SU-DHL-6 (cell line): Measurements from ENCODE around the gene RIN3.
"Not testable (repeated sequence)": the region's sequence is repeated elsewhere in the genome, so short reads cannot be mapped to it uniquely, and the experiment has no call there.

Experiments used
- H2AFZ ChIP-seq: fragments of 200-600 bp; sonication (generic); 2 replicates; pipeline ENCODE4 v1.6.1; 2014; ENCODE audit warnings: low read depth, mild to moderate bottlenecking, moderate library complexity, mixed read lengths, antibody characterized with exemption, low read length; ENCODE audit not compliant: severe bottlenecking
- H3F3A ChIP-seq: fragments of 200-600 bp; shearing (Covaris generic); 2 replicates; pipeline ENCODE4 v1.6.0; 2016; ENCODE audit warnings: antibody characterized with exemption, mild to moderate bottlenecking; ENCODE audit not compliant: insufficient read depth
- H3K27ac ChIP-seq: fragments of 200-600 bp; sonication (generic); 2 replicates; pipeline ENCODE4 v1.5.1; 2016; ENCODE audit warnings: low read depth, mild to moderate bottlenecking, low read length, moderate library complexity, mixed read lengths
- H3K27me3 ChIP-seq: fragments of 200-600 bp; sonication (generic), shearing (Covaris generic); 2 replicates; pipeline ENCODE4 v1.6.0; 2014; ENCODE audit warnings: mild to moderate bottlenecking, low read length
- H3K36me3 ChIP-seq: fragments of 200-600 bp; sonication (generic); 2 replicates; pipeline ENCODE4 v1.6.1; 2014; ENCODE audit warnings: mild to moderate bottlenecking, low read length, mixed read lengths
- H3K4me2 ChIP-seq: fragments of 300-600, 200-600 bp; shearing (Covaris generic), sonication (generic); 2 replicates; pipeline ENCODE4 v1.6.0; 2014; ENCODE audit warnings: low read length, low read depth, mild to moderate bottlenecking; ENCODE audit not compliant: poor library complexity, severe bottlenecking
- H3K4me3 ChIP-seq: fragments of 200-600 bp; sonication (generic); 2 replicates; pipeline ENCODE4 v1.5.1; 2014; ENCODE audit warnings: antibody characterized with exemption, low read length, mild to moderate bottlenecking, mixed read lengths; ENCODE audit not compliant: insufficient read depth, poor library complexity, severe bottlenecking
- H3K79me2 ChIP-seq: fragments of 200-600 bp; sonication (generic); 2 replicates; pipeline ENCODE4 v1.6.1; 2014; ENCODE audit warnings: mild to moderate bottlenecking, low read length, moderate library complexity; ENCODE audit not compliant: insufficient read depth
- H3K9ac ChIP-seq: fragments of 200-600 bp; sonication (generic); 2 replicates; pipeline ENCODE4 v1.7.0; 2014; ENCODE audit warnings: mild to moderate bottlenecking, low read length
- H3K9me2 ChIP-seq: fragments of 200-600 bp; sonication (generic); replicated peaks from 2 replicates; pipeline ENCODE4 v1.6.1; 2014; ENCODE audit warnings: low read length; ENCODE audit not compliant: insufficient read depth
- H3K9me3 ChIP-seq: fragments of 200-600 bp; sonication (generic); 2 replicates; pipeline ENCODE4 v1.6.1; 2014; ENCODE audit warnings: low read length, mixed read lengths; ENCODE audit not compliant: insufficient read depth
- H4K20me1 ChIP-seq: fragments of 200-600 bp; sonication (generic); 2 replicates; pipeline ENCODE4 v1.6.1; 2014; ENCODE audit warnings: low read depth, mild to moderate bottlenecking, antibody characterized with exemption, low read length, moderate library complexity, mixed read lengths
- EZH2phosphoT487 ChIP-seq: fragments of 200-600 bp; sonication (generic), shearing (Covaris generic); conservative IDR thresholded peaks from 2 replicates; pipeline ENCODE4 v1.6.1; 2018; ENCODE audit warnings: mild to moderate bottlenecking, antibody characterized with exemption, low read length, moderate library complexity, mixed read lengths
- TF ChIP-seq, protein P1 (sequence below): fragments of 200-600 bp; sonication (generic); IDR thresholded peaks from one replicate; pipeline ENCODE4 v1.5.1; 2017; ENCODE audit warnings: antibody characterized with exemption, mild to moderate bottlenecking, low read length, moderate library complexity; ENCODE audit not compliant: insufficient read depth, poor library complexity, severe bottlenecking

The RIN3 gene

DNA sequence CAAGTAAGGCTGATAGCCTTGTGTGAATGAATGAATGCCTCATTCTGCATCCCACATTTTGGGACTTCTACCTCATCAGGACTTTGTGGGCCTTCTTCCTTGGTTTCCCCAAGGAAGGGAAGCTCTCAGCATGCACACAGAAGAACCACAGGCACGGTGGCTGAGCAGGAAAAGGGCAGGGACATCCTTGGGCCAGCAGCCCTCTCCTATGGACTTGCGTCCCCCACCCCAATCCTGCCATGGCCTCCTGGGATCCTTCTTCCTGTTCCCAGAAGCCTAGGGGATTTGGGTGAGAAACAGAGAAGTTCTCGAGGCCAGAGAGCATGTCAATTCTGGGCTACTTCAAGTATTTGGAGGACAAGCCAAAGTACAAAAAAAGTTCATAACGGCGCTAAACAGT, 165.2 kb downstream of the RIN3 start:
- no peaks in the 10 kb centered on the region for H3K27me3 ChIP-seq
- no peaks in the 10 kb centered on the region for H3K9me2 ChIP-seq
- no peaks in the 10 kb centered on the region for H4K20me1 ChIP-seq
- TF ChIP-seq EZH2phosphoT487 = no peak
- TF ChIP-seq, protein P1, sequence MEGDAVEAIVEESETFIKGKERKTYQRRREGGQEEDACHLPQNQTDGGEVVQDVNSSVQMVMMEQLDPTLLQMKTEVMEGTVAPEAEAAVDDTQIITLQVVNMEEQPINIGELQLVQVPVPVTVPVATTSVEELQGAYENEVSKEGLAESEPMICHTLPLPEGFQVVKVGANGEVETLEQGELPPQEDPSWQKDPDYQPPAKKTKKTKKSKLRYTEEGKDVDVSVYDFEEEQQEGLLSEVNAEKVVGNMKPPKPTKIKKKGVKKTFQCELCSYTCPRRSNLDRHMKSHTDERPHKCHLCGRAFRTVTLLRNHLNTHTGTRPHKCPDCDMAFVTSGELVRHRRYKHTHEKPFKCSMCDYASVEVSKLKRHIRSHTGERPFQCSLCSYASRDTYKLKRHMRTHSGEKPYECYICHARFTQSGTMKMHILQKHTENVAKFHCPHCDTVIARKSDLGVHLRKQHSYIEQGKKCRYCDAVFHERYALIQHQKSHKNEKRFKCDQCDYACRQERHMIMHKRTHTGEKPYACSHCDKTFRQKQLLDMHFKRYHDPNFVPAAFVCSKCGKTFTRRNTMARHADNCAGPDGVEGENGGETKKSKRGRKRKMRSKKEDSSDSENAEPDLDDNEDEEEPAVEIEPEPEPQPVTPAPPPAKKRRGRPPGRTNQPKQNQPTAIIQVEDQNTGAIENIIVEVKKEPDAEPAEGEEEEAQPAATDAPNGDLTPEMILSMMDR = no peak
- no peaks in the 10 kb centered on the region for H3F3A ChIP-seq
- H3K9ac ChIP-seq = no peak overlapping the region
- no peak overlapping the region for H3K4me2 ChIP-seq
- H3K36me3 ChIP-seq = no peaks in the 10 kb centered on the region
- H3K9me3 ChIP-seq = no peaks in the 10 kb centered on the region
- H3K79me2 ChIP-seq = no peaks in the 10 kb centered on the region
- H2AFZ ChIP-seq = no peak overlapping the region
- H3K27ac ChIP-seq = no peak overlapping the region
- no peak overlapping the region for H3K4me3 ChIP-seq

DNA sequence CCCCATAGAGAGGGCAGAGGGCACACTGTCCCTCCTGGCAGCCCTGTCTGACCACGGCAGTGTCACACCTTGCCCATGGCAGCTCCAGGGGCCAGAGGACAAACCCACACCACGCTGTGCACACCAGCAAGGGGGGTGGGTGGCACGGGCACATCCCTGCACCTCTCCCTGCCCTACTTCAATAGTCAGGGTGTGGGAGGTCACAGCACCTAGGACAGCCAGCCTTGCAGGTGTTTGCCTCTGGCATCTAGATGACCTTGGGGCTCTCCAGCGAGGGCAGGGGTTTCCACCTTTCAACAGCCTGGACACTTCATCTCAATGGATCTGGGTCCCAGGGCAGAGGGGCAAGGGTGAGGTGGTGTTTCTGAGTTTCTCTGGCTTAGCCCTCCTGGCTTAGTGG, 165.7 kb downstream of the RIN3 start:
- H3K9ac ChIP-seq = no peak overlapping the region
- H2AFZ ChIP-seq = no peak overlapping the region
- no peak overlapping the region for H3K4me3 ChIP-seq
- no peaks in the 10 kb centered on the region for H3K9me3 ChIP-seq
- no peak for TF ChIP-seq EZH2phosphoT487
- TF ChIP-seq, protein P1 = no peak
- no peaks in the 10 kb centered on the region for H3K79me2 ChIP-seq
- H3K4me2 ChIP-seq = no peak overlapping the region
- H3K27ac ChIP-seq = no peak overlapping the region
- H4K20me1 ChIP-seq = no peaks in the 10 kb centered on the region
- no peaks in the 10 kb centered on the region for H3K27me3 ChIP-seq
- no peaks in the 10 kb centered on the region for H3K9me2 ChIP-seq
- H3K36me3 ChIP-seq = no peaks in the 10 kb centered on the region
- H3F3A ChIP-seq = no peaks in the 10 kb centered on the region

DNA sequence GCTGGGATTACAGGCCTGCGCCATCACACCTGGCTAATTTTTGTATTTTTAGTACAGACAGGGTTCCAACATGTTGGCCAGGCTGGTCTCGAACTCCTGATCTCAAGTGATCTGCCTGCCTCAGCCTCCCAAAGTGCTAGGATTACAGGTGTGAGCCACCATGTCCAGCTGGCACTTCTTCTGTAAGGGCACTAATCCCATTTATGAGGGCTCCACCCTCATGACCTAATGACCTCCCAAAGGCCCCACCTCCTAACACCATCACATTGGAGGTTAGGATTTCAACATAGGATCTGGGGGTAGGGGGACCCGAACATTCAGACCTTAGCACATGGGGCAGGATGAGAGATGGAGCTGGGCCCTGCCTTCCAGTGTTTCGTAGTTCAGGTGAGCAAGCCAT, 166.7 kb downstream of the RIN3 start:
- not testable (repeated sequence) for H3K27me3 ChIP-seq, H3K4me3 ChIP-seq, H4K20me1 ChIP-seq, H3K27ac ChIP-seq, H3K36me3 ChIP-seq, H3K4me2 ChIP-seq, H2AFZ ChIP-seq, H3F3A ChIP-seq, H3K79me2 ChIP-seq, H3K9me2 ChIP-seq, H3K9me3 ChIP-seq, H3K9ac ChIP-seq

DNA sequence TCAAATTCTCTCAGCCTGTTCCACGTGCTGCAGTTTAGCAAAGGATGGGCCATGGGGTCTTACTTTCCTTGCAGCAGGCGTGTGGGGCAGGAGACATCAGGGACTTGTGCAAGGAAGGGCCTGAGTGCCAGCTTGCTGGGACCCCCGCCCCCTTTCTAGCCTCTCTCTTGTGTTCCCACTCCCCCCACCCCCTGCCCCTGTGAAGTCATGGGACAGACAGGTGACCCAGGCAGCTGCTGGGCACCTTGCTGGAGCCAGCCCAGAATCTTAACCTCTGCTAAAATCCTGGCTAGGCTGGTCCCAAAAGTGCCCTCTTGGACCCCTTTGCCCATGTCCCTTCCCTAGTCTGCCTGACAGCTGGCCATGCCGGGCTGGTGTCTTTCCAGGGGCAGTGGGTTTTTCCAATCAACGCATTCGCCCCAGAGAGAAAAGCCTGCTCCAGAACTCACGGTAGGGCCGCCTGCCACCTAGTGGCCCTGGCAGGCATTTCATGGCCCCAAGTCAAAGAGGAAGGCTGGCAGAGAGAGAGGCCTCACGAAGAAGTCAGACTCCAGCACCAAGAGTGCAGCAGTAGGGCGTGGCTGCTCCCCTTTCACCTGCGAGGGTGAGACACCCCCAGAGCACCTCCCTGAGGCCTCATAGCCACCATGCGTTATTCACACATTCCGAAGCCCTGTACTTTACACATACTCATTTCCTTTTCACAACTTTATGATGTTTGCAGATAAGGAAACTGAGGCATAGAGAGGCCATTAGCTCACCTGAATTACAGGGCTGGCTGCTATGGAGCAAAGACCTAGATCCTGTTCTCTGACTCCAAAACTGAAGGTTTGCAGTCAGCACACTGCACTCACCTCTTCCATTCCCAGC, 167.4 kb downstream of the RIN3 start:
- H3K27me3 ChIP-seq = no peaks in the 10 kb centered on the region
- H3K27ac ChIP-seq = no peak overlapping the region
- TF ChIP-seq EZH2phosphoT487 = no peak
- TF ChIP-seq, protein P1 = peak; percentile 93
- H3K9ac ChIP-seq = no peak overlapping the region
- no peaks in the 10 kb centered on the region for H3K79me2 ChIP-seq
- H3F3A ChIP-seq = no peaks in the 10 kb centered on the region
- no peak overlapping the region for H3K4me2 ChIP-seq
- no peaks in the 10 kb centered on the region for H3K9me2 ChIP-seq
- H3K4me3 ChIP-seq = no peak overlapping the region
- H3K36me3 ChIP-seq = no peaks in the 10 kb centered on the region
- no peaks in the 10 kb centered on the region for H3K9me3 ChIP-seq
- H2AFZ ChIP-seq = no peak overlapping the region
- no peaks in the 10 kb centered on the region for H4K20me1 ChIP-seq
